ENCODE results near the gene CFAP20DC.
"Not testable (repeated sequence)": the region's sequence is repeated elsewhere in the genome, so short reads cannot be mapped to it uniquely, and the experiment has no call there.

DNA sequence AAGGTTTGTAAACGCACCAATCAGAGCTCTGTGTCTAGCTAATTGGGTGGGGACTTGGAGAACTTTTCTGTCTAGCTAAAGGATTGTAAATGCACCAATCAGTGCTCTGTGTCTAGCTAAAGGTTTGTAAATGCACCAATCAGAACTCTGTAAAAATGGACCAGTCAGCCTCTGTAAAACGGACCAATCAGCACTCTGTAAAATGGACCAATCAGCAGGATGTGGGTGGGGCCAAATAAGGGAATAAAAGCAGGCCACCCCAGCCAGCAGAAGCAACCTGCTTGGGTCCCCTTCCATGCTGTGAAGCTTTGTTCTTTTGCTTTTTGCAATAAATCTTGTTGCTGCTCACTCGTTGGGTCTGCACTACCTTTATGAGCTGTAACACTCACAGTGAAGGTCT, 340.8 kb downstream of the CFAP20DC start:
- TF ChIP-seq, protein P1, sequence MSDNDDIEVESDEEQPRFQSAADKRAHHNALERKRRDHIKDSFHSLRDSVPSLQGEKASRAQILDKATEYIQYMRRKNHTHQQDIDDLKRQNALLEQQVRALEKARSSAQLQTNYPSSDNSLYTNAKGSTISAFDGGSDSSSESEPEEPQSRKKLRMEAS (IDR thresholded peaks at IDR 0.05) = not testable (repeated sequence)
- TF ChIP-seq, protein P2, sequence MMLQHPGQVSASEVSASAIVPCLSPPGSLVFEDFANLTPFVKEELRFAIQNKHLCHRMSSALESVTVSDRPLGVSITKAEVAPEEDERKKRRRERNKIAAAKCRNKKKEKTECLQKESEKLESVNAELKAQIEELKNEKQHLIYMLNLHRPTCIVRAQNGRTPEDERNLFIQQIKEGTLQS (IDR thresholded peaks at IDR 0.05) = not testable (repeated sequence)
- TF ChIP-seq, protein P3, sequence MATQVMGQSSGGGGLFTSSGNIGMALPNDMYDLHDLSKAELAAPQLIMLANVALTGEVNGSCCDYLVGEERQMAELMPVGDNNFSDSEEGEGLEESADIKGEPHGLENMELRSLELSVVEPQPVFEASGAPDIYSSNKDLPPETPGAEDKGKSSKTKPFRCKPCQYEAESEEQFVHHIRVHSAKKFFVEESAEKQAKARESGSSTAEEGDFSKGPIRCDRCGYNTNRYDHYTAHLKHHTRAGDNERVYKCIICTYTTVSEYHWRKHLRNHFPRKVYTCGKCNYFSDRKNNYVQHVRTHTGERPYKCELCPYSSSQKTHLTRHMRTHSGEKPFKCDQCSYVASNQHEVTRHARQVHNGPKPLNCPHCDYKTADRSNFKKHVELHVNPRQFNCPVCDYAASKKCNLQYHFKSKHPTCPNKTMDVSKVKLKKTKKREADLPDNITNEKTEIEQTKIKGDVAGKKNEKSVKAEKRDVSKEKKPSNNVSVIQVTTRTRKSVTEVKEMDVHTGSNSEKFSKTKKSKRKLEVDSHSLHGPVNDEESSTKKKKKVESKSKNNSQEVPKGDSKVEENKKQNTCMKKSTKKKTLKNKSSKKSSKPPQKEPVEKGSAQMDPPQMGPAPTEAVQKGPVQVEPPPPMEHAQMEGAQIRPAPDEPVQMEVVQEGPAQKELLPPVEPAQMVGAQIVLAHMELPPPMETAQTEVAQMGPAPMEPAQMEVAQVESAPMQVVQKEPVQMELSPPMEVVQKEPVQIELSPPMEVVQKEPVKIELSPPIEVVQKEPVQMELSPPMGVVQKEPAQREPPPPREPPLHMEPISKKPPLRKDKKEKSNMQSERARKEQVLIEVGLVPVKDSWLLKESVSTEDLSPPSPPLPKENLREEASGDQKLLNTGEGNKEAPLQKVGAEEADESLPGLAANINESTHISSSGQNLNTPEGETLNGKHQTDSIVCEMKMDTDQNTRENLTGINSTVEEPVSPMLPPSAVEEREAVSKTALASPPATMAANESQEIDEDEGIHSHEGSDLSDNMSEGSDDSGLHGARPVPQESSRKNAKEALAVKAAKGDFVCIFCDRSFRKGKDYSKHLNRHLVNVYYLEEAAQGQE (IDR thresholded peaks at IDR 0.05) = not testable (repeated sequence)
- TF ChIP-seq, protein P4, sequence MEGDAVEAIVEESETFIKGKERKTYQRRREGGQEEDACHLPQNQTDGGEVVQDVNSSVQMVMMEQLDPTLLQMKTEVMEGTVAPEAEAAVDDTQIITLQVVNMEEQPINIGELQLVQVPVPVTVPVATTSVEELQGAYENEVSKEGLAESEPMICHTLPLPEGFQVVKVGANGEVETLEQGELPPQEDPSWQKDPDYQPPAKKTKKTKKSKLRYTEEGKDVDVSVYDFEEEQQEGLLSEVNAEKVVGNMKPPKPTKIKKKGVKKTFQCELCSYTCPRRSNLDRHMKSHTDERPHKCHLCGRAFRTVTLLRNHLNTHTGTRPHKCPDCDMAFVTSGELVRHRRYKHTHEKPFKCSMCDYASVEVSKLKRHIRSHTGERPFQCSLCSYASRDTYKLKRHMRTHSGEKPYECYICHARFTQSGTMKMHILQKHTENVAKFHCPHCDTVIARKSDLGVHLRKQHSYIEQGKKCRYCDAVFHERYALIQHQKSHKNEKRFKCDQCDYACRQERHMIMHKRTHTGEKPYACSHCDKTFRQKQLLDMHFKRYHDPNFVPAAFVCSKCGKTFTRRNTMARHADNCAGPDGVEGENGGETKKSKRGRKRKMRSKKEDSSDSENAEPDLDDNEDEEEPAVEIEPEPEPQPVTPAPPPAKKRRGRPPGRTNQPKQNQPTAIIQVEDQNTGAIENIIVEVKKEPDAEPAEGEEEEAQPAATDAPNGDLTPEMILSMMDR (IDR thresholded peaks at IDR 0.05; ENCODE audit: low read depth, low read length, missing input control) = not testable (repeated sequence)
- TF ChIP-seq RAD21 (IDR thresholded peaks at IDR 0.05); EGR1 (IDR thresholded peaks at IDR 0.05; ENCODE audit: low read depth in 2 of 2); TAF1 (conservative IDR thresholded peaks at IDR 0.05); YY1 (IDR thresholded peaks at IDR 0.05): not testable (repeated sequence)
